ENCODE results near the gene ST3GAL6. TPM values are rescaled to one million over a fixed set of nuclear protein-coding genes. Genes with fewer than 3 reads are reported as not detected.

Gene ST3GAL6
- total and polyA plus RNA-seq, 2 of the 8 experiments (the other 6 are each of a cell fraction or from before 2014, with no cell fraction given), result 3.3 to 6.1 TPM

- no peak for TF ChIP-seq KDM4A (IDR thresholded peaks at IDR 0.05; ENCODE audit: low read depth, low read length, severe bottlenecking)
- no peak for TF ChIP-seq CHD1 (IDR thresholded peaks at IDR 0.05; ENCODE audit: low read depth, low read length)
- TF ChIP-seq YY1 (IDR thresholded peaks at IDR 0.05; ENCODE audit: low read depth, low read length), result no peak
Observed at GRCh38 chr3:98806521-98806920, 43.4 kb downstream of the ST3GAL6 start (continued).
